ENCODE data around the gene KLHL29. TPM values are rescaled to one million over a fixed set of nuclear protein-coding genes. Genes with fewer than 3 reads are reported as not detected.

Gene KLHL29
- total RNA-seq, 1 donor from 2014 or later: 2.2 TPM

DNA sequence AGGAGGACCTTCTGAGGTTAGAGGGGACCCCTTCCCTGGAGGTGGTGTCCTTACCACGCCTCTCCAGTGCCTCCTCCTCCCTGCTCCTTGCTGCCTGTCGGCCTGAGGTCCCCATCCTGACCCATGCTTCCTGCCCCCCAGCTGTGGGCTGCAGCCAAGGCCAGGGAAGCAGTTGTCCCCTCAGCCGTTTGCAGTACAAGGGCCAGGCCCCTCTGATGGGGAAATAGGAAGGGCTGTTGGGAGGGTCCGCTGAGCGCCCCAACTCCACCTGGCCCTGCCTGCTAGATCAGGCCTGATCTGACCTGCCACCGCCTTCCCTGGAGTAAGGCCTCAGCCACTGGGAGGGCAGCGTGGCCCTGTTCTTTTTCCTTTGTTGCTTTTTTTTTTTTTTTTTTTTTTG is 219.8 kb downstream of the KLHL29 start:
- intact Hi-C loops (cut with micrococcal nuclease): no loop called here

DNA sequence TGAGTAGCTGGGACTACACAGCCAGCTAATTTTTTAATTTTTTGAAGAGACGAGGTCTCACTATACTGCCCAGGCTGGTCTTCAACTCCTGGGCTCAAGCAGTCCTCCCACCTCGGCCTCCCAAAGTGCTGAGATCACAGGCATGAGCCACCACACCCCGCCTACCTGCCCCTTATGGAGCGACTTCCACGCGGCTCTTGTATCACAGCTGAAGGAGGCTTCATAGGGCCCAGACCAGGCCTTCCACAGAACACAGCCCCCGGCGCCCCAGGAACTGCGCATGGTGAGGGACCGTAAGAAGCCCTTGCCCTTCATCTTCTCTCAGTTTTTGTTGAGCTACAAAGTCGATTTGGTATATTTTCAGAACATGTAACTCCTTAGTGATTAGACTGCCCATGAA is 220.3 kb downstream of the KLHL29 start:
- intact Hi-C loops (cut with micrococcal nuclease): no loop called here

DNA sequence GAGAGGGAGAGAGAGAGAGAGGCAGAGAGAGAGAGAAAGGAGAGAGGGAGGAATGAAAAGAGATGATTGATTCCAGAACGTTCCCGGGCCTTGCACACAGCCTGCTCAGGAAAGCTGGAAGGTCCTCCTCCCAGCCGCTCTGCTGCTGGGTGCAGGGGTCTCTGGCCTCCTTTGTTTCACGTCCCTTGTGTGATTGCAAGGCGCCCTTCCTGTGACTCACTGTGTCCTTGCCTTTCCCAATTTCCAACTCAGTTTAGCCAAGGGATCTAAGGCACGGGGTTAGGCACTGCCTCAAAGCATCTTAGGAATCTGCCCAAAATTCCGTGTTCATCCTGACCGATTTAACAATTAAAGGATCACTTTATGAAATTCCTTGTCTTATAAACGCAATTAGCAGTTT is 221.2 kb downstream of the KLHL29 start:
- intact Hi-C loops (cut with micrococcal nuclease): no loop called here

DNA sequence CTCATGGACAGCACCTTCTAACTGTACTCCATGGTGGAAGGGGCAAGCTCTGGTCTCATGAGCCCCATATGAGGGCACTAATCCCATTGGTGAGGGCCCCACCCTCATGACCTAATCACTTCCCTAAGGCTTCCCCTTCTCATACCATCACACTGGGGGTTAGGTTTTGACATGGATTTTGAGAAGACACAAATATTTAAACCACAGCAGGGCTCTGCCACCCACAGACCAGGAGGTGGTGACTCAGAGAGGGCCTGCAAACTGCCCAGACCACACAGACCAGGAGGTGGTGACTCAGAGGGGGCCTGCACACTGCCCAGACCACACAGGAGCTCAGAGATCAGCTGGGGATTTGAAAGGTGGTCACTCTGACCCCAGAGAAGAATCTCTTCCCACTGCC is 222.0 kb downstream of the KLHL29 start:
- intact Hi-C loops (cut with micrococcal nuclease): no loop called here

DNA sequence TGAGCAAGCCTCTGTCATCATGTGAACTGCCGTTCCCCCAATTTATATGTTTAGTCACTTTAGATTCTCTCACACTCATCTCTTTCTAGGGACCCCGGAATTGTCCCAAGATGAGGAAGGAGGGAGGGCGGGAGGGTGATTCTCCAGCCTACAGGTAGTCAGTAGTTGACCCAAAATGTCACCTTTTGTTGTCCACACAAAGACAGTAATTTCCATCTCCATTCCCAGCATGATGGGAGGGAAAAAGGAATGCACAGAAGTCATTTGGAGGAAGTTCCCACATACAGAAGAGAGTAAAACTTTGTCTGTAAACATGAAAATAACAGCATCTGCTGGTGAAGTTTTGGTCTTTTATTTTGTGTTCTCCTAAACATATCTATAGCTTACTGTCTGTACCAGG is 222.9 kb downstream of the KLHL29 start:
- intact Hi-C loops (cut with micrococcal nuclease): no loop called here

DNA sequence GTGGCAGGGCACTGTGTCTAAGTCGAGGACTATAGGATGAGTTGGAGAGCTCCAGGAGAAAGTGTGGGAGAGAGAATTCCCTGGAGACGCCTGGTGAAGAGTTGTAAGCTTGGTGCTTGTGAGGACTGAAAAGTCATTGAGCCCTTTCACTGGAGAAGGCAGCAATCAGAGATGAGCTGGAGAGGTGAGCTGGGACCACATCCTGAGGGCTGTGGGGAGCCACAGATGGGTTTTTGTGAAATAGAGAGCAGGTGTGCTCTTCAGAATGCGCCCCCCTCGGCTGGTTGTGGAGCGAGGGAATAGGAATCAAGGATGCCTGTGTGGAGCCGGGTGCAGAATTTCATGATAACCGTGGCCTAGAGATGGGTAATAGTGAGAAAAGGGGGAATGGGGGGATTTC is 224.3 kb downstream of the KLHL29 start:
- intact Hi-C loops (cut with micrococcal nuclease): no loop called here

DNA sequence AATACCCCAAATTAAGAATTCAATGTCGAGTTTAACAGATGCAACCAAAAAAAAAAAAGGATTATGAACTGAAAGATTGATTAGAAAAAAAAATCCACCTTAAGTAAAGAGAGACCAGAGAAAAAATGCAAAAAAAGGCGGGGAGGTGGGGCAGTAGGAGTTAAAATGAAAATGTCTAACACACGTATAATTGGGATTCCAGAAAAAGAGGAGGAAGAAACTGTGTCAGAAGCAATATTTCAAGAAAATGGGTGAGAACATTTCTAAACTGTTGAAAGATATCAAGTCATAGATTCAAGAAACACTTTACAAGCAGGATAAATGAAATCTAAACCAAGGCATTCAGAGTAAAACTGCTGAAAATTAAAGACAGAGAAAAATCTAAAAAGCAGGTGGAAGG is 226.9 kb downstream of the KLHL29 start:
- intact Hi-C loops (cut with micrococcal nuclease): no loop called here

DNA sequence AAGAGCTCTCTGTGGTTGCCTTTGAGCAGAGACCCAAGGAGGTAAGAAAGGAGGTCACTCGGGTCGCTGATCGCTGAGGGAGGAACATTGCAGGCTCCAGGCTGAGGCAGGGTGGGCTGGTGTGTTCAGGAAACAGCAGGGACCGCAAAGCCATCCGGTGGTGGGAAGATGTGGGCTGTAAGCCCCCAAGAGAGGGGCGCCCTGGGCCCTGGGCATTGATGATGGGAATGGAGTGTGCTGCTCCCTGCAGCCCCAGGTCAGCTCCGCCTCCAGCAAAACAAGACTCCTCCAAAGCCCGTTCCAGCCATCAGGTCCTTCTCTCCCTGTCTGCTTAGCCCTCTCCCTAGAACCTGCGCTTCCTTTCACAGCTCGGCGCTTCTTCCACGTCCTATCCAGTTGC is 229.7 kb downstream of the KLHL29 start:
- intact Hi-C loops (cut with micrococcal nuclease): no loop called here

DNA sequence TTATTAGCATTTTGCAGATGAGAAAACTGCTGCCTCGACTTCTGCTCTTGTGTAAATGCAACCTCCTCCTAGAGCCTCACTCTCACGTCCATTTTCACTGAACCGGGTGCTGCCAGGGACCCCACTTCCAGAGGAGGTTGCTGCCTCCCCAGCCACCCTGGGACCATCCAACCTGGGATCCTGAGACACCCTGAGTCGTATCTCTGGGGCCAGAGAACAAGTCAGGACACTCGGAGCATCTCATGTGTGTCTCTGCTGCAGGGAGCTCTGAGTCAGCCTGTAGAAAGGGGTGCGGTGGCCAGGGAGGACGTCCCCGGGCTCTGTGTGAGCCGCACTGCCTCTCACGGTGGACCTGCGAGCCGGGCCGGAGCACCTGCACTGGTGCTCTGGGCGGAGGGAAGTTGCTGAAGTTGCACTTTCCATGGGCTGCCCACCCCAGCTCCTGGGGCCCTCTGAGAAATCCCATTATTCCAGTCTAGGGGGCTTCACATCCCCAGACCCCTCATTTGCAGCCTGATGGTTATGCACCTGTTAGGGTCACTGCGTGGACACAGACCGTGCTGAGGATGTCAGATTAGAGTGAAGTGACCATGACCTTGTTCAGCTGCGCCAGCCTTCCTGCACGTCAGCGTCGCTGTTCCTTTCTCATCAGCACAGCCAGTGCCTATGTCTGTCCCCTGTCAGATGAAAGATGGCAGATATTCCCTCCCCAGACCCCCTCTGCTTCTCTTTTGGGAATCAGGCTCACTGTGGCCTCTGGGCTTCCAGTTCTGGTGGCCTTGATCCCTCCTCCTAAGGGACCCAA is 230.4 kb downstream of the KLHL29 start:
- intact Hi-C loops (cut with micrococcal nuclease): no loop called here

DNA sequence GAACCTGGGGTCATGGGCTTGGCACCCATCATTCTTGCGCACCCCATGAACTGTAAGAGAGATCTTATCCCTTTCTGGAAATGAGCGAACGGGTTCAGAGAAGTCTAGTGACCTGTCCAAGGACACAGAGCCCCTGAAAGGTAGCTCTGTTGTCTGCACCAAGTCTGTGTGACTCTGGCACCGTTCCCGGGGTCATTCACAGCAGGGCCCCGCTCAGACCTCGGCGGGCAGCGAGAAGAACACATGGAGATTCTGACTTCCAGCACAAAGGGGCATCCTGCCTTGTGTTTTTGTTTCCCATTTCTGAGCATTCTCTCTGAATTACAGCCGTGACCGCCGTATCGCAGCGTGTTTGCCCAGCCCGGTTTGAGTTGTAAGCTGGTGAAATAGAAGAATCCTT is 231.7 kb downstream of the KLHL29 start:
- intact Hi-C loops (cut with micrococcal nuclease): no loop called here

DNA sequence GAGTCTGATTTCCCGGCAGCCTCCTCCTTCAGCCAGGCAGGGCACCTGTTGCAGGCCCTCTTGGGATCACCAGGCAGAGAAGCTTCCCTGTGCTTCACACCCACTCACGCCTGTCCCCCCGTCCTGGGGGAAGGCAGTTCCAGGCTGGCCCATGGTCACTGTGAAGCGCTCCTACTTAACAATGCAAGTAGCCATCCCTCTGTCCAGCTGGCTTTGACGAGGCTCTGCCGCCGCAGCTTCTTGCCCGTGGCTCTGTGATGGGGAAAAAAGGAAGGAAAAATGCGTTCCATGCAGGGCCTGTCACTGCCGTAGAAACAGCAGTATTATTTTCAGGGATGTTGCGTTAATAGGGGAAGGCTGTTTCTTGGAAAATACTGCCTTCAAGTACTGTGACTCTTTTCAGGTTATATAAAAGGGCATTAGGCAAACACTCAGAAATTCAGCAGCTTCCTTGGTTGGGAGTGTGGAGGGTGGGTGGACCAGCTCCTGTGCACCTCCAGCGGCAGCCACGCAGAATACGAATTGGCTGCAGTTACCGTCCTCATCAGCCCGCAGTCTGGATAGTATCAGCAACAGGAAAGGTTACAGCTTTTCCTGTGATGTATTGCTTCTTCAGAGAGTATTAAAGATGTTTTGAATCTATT is 232.3 kb downstream of the KLHL29 start:
- intact Hi-C loops (cut with micrococcal nuclease): no loop called here

DNA sequence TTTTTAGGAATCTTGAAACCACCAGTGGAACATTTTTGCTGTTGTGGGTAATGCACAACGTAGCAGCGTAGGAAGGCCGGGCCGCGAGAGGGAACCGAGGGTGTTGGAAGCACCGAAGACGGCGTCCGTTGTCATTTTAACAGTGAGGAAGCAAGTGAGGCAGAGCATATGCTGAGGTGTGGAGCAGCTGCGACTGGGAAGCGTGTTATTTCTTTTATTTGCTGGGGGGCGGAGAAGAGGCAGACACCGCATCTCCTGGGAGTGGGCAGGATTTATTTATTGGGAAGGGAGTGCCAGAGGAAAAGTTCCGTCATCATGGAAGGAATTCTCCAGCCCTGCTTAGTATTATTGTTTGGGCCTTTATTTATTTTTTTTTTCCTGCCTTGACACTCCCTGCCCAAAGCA is 232.8 kb downstream of the KLHL29 start:
- intact Hi-C loops (cut with micrococcal nuclease): no loop called here

DNA sequence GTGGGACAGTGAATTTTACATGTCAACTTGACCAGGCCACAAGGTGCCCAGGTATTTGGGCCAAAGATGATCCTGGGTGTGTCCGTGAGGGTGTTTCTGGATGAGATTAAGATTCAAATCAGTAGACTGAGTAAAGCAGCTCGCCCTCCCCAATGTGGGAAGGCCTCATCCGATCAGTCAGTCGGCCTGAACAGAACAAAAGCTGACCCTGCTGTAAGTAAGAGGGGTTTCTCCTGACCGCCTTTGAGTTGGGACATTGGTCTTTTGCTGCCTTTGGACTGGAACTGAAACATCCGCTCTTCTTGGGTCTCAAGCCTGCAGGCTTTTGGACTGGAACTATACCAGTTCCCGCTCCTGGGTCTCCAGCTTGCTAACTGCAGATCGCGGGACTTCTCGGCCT is 233.3 kb downstream of the KLHL29 start:
- intact Hi-C loops (cut with micrococcal nuclease): no loop called here

DNA sequence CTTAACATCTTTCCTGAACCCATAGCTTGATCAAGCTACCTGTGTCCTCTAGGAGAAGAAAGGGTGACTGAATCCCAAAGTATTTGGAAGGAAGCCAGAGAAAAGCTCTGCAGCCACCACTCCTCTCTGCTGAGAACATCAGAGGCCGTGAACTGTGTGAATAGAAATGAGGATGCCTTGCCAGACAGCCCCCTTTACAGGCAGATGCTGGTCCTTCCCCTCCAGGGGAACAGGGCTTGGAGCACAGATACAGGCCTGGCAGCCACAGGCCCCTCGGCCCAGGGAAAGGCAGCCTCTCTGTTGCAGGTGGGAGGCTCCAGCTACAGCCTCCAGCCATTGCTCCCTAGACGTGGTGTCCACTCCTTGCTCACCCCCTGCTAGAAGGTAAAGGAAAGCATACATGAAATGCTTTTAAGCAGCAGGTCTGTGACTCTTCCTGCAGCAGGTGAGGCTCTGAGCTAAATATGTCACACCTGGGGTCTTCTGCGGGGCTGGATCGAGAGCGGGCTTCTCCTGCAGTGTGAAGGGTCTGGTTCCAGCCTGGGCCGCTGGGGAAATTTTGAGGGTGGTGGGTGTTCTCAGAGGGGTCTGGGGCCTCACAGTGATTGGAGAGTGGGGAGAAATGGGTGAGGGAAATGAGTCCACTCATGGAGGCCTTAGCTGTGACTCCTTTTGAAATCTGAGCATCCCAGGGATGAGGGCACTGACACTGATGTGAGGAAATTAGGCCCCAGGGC is 234.0 kb downstream of the KLHL29 start:
- intact Hi-C loops (cut with micrococcal nuclease): no loop called here

DNA sequence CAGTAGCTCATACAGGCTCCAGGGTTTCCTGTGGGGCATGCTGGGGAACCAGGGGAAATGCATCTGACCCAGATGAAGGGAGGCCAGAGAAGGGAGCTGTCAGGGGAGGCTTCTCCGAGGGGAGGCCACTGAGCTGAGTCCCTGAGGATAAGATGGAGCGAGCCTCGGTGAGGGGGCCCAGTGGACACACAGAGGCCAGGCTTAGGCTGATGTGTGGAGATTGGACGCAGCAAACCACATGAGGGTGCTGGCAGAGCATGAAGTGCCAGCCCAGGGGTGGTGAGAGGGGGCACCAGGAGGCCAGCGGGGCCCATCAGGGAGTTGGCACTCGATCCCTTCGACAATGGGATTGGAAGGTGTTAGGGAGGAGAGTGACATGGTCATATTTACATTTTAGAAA is 235.0 kb downstream of the KLHL29 start:
- intact Hi-C loops (cut with micrococcal nuclease): no loop called here

DNA sequence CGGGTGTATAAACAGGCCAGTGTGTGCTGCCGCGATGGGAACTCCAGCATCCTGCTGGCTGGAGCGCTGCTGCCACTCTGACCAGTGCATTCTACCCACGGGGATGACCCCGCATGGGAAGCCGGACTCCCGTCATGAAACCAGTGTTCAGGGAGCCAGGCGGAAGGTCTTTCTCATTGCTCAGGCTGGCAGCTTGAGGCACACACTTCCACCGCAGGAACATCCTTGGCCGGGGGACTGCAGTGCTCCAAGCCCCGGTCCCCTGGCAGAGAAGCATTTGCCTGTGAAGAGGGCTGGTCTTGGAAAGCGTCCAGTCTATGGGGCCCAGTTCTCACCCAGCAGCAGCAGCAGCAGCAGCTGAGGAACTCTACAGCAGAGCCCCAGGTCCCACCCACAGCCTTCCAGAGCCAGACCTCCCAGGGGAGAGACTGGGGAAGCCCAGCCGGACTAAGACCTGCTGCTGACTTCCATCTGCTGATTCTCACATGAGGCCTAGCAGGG is 235.9 kb downstream of the KLHL29 start:
- intact Hi-C loops (cut with micrococcal nuclease): no loop called here

DNA sequence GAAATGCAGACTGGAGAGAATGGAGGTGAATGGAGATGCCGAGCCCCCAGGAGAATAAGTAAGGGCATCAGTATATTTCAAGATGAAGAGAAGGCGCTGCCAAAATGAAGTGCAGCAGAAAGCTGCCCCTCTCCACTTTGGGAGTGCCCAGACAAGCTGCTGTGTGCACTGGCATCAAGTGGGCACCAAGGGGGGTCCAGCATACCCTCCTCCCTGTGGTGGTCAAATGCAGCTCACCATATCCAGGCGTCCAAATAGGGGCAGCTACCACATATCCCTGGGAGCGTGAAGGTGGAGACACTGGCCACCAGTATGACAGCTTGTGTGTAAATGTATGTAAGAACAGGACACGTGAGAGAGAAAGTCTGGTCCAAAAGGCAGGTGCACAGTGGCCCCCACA is 236.6 kb downstream of the KLHL29 start:
- intact Hi-C loops (cut with micrococcal nuclease): no loop called here

DNA sequence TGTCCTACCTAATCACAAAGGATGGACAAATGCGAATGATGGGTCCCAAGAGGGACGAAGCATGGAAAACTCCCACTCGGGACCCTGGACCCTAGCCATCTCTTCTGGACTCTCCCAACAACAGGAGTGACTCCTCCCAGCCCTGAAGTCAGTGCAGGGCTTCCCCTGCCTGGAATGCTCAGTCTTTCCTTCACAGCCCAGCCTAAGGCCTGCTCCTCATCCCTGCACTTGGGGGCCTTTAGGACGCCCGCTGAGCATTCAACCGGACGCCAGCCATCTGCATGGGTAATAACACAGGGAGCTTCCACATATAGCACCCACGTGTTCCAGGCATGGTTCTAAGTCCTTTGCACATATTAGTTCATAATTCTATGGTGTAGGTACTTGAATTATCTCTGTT is 237.5 kb downstream of the KLHL29 start:
- intact Hi-C loops (cut with micrococcal nuclease): no loop called here

DNA sequence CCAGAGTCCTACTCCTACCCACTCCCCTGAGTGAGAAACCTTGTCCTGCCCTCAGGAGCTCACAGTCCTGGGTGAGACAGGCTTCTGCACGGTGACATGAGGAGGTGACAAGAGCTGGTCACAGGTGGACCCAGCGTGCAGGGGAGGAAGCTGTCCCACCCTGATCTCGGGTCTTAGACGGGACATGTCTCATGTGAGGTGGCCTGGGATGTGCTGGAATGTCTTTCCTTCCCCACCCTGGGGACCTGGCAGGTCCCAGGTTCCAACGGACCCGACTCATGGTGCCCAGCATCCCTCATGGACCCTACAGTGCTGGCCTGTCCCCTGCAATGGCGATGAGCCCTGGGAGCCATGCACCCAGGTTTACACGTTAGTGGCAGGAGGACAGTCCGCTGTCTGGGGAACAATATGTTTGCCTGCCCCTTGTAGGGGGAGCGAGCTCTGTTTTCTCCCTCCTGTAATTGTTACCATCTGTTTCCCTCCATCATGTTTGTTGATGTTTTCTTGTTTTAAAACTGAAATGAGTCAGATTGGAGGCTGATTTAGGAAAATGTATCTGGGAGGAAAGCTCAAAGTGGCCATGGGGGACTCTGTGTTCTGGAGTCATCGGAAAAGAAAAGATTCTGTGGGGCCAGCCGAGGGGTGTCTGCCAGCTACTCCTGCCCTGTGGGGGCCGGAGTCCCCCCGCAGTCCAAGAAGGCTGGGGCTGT is 238.1 kb downstream of the KLHL29 start:
- intact Hi-C loops (cut with micrococcal nuclease): no loop called here

DNA sequence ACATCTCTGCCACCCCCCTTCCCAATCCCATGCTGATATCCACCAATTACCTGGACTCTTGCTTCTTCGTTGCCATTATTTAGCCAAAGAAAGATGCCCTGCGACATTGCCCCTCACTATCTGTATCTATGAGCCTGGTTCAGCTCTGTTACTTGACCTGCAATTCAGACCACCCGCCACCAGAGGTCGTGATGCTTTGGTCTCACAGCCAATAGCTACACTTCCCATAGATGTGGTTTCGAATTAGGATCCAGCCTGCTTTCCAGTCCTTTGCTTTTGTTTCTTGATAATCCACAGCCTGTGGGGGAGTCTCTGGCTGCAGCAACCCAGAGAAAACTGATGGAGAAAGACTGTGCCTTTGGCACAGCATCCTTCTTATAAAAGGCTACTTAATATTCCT is 239.4 kb downstream of the KLHL29 start:
- intact Hi-C loops (cut with micrococcal nuclease): no loop called here

DNA sequence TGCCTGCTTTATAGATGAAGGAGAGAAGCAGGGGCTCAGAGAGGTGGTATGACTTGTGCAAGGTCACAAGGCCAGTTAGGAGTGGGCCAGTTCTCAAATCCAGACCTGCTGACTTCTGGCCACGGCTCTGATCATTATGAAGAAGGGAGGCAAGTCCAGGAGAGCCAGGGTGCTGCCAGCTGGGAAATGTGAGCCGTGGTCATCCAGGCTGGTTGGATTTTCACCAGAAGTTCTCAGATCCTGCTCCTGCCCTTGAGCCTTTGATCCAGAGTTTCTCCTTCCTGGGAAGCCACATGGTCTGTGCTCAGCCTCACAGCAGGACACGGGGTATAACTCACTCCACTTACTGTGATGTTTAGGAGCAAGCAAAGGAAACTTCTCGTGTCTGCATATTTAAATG is 239.9 kb downstream of the KLHL29 start:
- intact Hi-C loops (cut with micrococcal nuclease): no loop called here

DNA sequence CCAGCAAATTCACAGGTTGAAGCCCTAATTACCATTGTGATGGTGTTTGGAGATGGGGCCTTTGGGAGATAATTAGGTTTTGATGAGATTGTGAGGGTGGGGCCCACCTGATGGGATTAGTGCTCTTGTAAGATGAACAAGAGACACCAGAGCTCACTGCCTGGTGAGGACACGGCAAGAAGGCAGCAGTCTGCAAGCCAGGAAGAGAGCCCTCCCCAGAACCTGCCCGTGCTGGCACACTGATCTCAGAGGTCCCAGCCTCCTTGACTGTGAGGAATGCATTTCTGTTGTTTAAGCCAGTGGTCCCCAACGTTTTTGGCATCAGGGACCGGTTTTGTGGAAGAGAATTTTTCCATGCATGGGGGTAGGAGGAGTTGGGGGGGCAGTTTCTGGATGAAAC is 240.7 kb downstream of the KLHL29 start:
- intact Hi-C loops (cut with micrococcal nuclease): no loop called here

All from T-helper 2 cell treated with Interferon-gamma antibody and Interleukin-4, amounts not matched to agents 100 ng/mL and 5 ng/mL, for 36 hours (primary cell).